HG03457 (cell line): ENCODE measurements around the gene TNS4.

Experiments
- ATAC-seq: cut with Tn5 transposase; IDR thresholded peaks from one replicate; pipeline ENCODE4 v1.9.1; 2021; ENCODE audit warnings: moderate number of reproducible peaks; ENCODE audit not compliant: unreplicated experiment

Gene TNS4

DNA sequence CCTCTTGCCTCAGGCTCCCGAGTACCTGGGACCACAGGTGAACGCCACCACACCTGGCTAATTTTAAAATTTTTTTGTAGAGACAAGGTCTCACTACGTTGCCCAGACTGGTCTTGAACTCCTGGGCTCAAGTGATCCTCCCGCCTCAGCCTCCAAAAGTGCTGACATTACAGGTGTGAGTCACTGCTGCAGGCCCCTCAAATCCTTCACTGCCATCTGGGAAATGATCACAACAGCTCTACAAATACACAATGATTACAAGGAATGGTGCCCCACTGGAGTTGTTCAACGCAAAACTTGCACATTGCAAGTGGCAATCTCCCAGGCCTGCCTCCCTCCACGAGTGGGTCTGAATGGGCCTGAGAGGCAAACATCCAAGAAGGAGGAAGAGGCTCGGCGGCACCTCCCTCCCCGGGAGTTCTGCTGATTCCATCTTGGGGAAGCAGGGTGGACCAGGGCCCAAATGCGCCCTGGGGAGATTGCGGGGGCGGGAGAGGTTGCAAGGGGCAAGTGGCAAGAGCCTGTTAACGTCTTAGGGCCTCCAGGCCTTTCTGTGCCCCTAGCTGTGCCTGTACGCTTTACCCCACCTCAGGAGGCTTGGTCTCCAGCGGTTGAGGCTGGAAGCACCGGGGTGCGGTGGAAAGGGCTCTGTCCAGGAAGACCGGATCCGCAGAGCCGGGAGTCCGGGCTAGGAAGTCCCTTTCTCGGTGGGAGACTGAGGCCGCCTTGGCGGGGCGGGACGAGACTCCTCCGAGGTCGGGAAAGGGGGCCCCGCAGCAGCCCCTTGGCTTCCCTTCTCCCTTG, 58.8 kb downstream of the TNS4 start:
- ATAC-seq, result no peak

- ATAC-seq, result no peak
Observed at GRCh38 chr17:40440166-40440565, 61.3 kb downstream of the TNS4 start.

GRCh38 chr17:40437095-40437732, 64.2 kb downstream of the TNS4 start:
- ATAC-seq, result no peak

DNA sequence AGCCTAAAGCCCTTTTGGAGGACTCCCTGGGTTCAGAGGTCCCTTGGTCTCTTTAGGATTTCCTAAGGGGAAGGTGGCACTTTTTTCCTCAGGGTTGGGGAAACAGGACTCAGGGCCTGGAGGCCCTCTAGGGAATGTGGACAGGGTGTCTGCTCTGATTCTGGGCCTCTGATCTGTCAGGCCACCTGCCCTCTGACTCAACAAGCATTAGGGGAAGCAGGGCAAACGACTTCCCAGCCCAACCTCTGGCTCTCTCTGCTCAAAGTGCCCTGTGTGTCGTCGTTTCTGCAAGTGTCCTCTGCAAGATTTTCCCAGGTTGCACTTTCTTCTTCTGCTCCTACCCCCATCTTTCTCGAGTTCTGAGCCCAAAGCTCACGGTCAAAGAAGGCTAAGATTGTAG, 64.8 kb downstream of the TNS4 start:
- no peak for ATAC-seq

DNA sequence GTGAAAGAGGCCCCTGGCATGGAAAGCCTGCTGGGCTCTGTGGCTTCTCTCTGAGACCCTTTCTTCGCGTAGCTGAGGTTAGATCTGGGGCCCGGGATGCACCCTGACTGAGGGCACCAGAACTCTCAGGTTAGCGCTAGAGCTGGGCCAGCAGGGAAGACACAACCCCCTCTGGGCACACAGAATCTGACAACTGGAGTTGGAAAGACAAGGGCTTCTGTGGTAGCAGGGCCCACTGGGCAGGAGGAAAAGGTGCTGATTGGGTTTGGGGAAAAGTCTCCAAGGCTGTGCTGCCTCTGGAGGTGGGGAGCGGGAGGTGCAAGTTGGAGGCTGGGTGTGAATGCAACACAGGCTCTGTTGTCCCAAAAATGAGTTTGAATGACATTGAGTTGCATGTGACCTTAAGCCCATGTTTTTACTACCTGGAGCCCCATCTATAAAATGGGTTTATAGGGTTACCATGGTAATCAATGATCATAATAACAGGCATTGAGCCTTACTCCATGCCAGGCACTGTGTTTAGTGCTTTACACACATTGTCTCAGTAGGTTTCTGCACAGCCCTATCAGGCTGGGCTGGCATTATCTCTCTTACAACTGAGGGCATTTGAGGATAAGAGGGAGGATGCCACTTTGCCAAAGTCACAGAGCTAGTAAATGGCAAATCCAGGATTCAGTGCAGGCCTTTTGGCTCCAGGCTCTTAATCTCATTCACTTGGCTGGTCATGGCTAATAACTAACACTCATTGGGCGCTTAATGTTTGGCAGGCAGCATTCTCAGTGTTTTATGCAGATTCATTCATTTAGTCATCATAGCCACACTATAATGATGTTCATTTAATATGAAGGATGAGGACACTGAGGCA, 67.6 kb downstream of the TNS4 start:
- no peak for ATAC-seq

GRCh38 chr17:40432864-40433528, 68.4 kb downstream of the TNS4 start:
- no peak for ATAC-seq

DNA sequence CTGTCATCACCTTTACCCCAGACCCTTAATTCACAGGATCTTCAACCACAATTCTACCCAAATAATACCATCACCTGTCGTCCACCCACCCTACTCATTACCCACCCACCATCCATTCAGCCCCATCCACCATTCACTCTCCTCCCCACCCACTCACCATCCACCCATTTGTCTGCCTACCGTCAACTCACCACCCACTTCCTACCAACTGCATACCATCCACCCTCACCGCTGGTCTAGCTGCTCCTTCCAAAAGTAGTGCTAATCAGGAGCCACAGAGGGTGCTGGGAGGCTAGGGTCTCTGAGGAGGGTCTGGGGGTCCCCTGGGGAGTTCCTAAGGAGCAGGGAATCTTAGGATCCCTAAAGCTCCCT, 70.2 kb downstream of the TNS4 start:
- no peak for ATAC-seq

DNA sequence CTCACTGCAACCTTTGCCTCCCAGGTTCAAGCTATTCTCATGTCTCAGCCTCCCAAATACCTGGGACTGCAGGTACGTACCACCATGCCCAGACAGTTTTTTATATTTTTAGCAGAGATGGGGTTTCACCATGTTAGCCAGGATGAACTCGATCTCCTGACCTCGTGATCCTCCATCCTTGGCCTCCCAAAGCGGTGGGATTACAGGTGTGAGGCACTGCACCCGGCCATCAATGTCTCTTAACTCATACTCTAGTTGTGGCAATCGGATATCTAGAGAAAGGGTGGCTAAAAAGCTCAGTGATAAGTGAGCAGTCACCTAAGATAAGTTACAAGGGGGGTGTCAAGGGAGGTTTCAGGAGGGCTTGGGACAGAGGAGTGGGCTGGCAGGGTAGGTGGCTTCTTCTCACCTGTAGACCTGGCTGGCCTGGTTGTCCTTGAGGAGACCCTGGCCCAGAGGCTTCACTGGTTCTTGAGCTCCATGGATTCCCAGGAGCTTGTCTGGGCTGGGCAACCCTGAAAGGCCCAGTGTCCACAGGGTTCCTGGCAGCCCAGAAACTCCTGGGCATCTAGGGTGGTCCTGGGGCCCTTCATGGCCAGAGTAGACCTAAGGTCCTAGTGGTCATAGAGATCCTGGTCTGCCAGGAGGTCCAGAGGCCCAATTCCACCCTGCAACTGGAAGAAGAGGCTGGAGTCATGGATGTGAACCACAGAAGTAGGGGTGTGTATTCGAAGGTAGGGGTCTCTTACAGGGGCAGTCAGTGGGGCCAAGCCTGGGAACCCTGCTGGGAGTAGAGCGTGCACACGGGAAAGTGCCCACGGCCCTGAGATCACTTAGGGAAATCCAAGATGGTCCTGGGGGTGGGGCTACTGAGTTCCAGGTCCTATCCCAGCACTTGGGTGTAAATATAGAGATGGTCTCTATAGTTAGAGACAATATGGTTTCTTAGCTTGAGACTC, 70.9 kb downstream of the TNS4 start:
- no peak for ATAC-seq

DNA sequence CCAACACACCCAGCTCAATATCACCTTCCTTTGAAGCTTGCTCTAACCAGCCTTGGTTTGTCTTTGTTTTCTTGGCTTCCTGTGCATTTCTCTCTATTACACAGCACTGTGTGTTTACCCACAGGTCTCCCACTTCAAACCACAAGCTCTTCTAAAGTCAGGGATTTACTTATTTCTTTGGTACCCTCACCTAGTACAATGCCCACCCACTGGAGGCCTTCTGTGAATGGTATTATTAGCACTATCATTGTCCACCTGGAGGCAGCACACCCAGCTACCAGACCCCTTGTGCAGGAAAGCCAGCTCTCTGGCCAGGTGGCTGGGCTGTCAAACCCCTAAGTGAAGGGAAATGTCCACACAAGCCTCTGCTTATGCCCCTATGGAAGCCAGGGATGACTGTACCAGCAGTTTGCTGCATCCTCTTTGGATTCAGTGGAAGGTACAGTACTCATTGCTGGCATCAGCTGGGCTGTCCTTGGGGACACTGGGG, 74.4 kb downstream of the TNS4 start:
- ATAC-seq, result no peak
